Measurements from ENCODE around the gene TIMM8A.
"Not testable (repeated sequence)": the region's sequence is repeated elsewhere in the genome, so short reads cannot be mapped to it uniquely, and the experiment has no call there.

Gene TIMM8A

GRCh38 chrX:101337776-101338271, 10.7 kb downstream of the TIMM8A start:
- Histone ChIP-seq H3K79me2 (ENCODE audit: control insufficient read depth, low read length) (no peaks in the 10 kb centered on the region), H3F3A (ENCODE audit: control insufficient read depth, insufficient read depth) (no peaks in the 10 kb centered on the region), H3K27me3 (ENCODE audit: control insufficient read depth, low read length) (no peaks in the 10 kb centered on the region), H3K4me1 (ENCODE audit: control insufficient read depth, low read length) (no peaks in the 10 kb centered on the region), H3K27ac (ENCODE audit: low read depth, low read length) (no peak overlapping the region), H3K9me2 (replicated peaks; ENCODE audit: control insufficient read depth, low read length) (no peaks in the 10 kb centered on the region), H3K9me3 (ENCODE audit: control insufficient read depth, insufficient read depth, low read length) (no peaks in the 10 kb centered on the region), H4K20me1 (ENCODE audit: control insufficient read depth, insufficient read depth, low read depth, low read length) (no peaks in the 10 kb centered on the region), H3K36me3 (ENCODE audit: control insufficient read depth, low read length) (no peaks in the 10 kb centered on the region), H3K4me2 (ENCODE audit: low read length) (no peak overlapping the region), H3K4me3 (ENCODE audit: low read length) (no peak overlapping the region)
- TF ChIP-seq EZH2phosphoT487 (IDR thresholded peaks at IDR 0.05; ENCODE audit: borderline replicate concordance, low read length) (no peak), CTCF (IDR thresholded peaks at IDR 0.05; ENCODE audit: low read depth, low read length, poor library complexity, severe bottlenecking) (no peak)

DNA sequence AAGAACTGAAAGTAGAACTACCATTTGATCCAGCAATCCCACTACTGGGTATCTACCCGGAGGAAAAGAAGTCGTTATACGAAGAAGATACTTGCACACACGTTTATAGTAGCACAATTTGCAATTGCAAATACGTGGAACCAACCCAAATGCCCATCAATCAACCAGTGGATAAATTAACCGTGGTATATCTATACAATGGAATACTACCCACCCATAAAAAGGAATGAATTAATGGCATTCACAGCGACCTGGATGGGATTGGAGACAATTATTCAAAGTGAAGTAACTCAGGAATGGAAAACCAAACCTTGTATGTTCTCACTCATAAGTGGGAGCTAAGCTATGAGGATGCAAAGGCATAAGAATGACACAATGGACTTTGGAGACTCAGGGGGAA, 14.2 kb downstream of the TIMM8A start:
- not testable (repeated sequence) for H4K20me1 ChIP-seq (ENCODE audit: control insufficient read depth, insufficient read depth, low read depth, low read length); H3K4me2 ChIP-seq (ENCODE audit: low read length); H3K9me3 ChIP-seq (ENCODE audit: control insufficient read depth, insufficient read depth, low read length); H3K27me3 ChIP-seq (ENCODE audit: control insufficient read depth, low read length); H3K36me3 ChIP-seq (ENCODE audit: control insufficient read depth, low read length); H3K27ac ChIP-seq (ENCODE audit: low read depth, low read length); H3K4me3 ChIP-seq (ENCODE audit: low read length); H3K4me1 ChIP-seq (ENCODE audit: control insufficient read depth, low read length); H3K79me2 ChIP-seq (ENCODE audit: control insufficient read depth, low read length); H3K9me2 ChIP-seq (replicated peaks; ENCODE audit: control insufficient read depth, low read length); H3F3A ChIP-seq (ENCODE audit: control insufficient read depth, insufficient read depth)

GRCh38 chrX:101326600-101326999, 21.9 kb downstream of the TIMM8A start:
- H3F3A ChIP-seq (ENCODE audit: control insufficient read depth, insufficient read depth); H3K27ac ChIP-seq (ENCODE audit: low read depth, low read length); H3K36me3 ChIP-seq (ENCODE audit: control insufficient read depth, low read length); H3K9me2 ChIP-seq (replicated peaks; ENCODE audit: control insufficient read depth, low read length); H3K4me1 ChIP-seq (ENCODE audit: control insufficient read depth, low read length); H3K79me2 ChIP-seq (ENCODE audit: control insufficient read depth, low read length); H3K27me3 ChIP-seq (ENCODE audit: control insufficient read depth, low read length); H3K9me3 ChIP-seq (ENCODE audit: control insufficient read depth, insufficient read depth, low read length); H4K20me1 ChIP-seq (ENCODE audit: control insufficient read depth, insufficient read depth, low read depth, low read length); H3K4me3 ChIP-seq (ENCODE audit: low read length); H3K4me2 ChIP-seq (ENCODE audit: low read length): not testable (repeated sequence)

DNA sequence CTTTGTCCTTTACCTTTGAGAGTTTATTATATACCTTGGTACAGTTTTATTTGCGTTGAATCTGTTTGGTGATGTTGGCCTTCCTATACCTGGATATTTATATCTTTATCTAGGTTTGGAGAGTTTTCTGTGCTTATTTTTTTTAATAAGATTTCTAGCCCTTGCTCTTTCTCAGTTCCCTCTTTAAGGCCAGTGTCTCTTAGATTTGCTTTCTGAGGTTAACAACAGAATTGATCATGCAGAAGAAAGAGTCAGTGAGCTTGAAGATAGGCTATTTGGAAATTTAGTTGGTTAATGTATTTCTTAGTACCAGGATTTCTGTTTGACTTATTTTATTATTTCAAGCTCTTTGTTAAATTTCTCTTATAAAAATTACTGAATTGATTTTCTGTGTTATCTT, 44.8 kb downstream of the TIMM8A start:
- no peak overlapping the region for H3K27ac ChIP-seq (ENCODE audit: low read depth, low read length)
- H3F3A ChIP-seq (ENCODE audit: control insufficient read depth, insufficient read depth) = no peaks in the 10 kb centered on the region
- H3K79me2 ChIP-seq (ENCODE audit: control insufficient read depth, low read length) = no peaks in the 10 kb centered on the region
- H4K20me1 ChIP-seq (ENCODE audit: control insufficient read depth, insufficient read depth, low read depth, low read length) = no peaks in the 10 kb centered on the region
- no peak overlapping the region for H3K4me2 ChIP-seq (ENCODE audit: low read length)
- TF ChIP-seq CTCF (IDR thresholded peaks at IDR 0.05; ENCODE audit: low read depth, low read length, poor library complexity, severe bottlenecking) (no peak), EZH2phosphoT487 (IDR thresholded peaks at IDR 0.05; ENCODE audit: borderline replicate concordance, low read length) (no peak)
- no peaks in the 10 kb centered on the region for H3K36me3 ChIP-seq (ENCODE audit: control insufficient read depth, low read length)
- no peaks in the 10 kb centered on the region for H3K27me3 ChIP-seq (ENCODE audit: control insufficient read depth, low read length)
- no peaks in the 10 kb centered on the region for H3K4me1 ChIP-seq (ENCODE audit: control insufficient read depth, low read length)
- H3K9me2 ChIP-seq (replicated peaks; ENCODE audit: control insufficient read depth, low read length) = no peaks in the 10 kb centered on the region
- H3K4me3 ChIP-seq (ENCODE audit: low read length) = no peak overlapping the region
- no peaks in the 10 kb centered on the region for H3K9me3 ChIP-seq (ENCODE audit: control insufficient read depth, insufficient read depth, low read length)

All from DOHH2 (cell line).